ENCODE measurements around the gene SMIM33. TPM values are rescaled to one million over a fixed set of nuclear protein-coding genes. Genes with fewer than 3 reads are reported as not detected.
"Not testable (repeated sequence)": the region's sequence is repeated elsewhere in the genome, so short reads cannot be mapped to it uniquely, and the experiment has no call there.

Gene SMIM33
- total and polyA plus RNA-seq, 7 donors: 4.7 to 5.1 (median 4.8) TPM; not detected in 4

DNA sequence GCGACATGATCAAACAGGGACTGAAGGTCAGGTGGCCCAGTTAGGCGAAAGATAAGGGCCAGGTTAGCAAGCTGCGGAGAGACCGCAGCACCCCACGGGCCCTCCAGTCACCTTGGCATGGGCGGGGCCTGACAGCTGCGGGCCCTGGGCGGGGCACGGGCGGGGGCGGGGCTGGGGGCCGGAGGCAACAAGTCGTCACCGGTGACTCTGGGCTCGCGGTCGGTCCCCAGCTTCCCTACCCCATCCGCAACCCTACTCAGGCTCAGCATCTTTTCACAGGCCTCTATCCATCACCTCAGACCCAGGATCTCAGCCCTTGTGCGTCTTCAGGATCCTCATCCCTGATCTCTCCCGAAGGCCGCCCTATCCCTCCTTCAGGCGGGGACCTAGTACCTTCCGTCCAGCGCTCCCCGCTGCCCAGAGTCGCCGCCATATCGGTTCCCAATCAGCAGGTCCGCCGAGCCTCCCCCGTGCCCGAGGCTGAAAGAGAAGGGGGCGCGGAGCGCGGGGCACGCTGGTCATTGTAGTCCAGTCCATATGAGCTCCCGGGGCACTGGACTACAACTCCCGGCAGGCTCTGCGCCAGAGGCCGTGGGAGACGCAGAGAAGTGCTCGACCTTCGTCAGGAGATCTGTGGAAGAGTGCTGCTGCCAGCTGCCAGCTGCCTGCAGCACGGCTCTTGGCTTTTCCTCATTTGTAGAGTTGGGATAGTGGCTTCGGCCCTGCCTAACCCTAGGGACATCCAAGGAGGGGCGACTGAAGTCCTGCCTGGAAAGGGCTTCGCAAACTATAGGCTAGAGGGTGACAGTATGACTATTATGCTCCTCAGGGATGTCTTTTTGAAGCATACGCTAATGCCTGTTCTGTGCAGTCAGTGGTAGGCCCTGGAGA, 31.5 kb upstream of the SMIM33 start, which contains the start of gene DNAJC18:
TSS of gene DNAJC18 (minus strand) at position 513 of the 891 bp plus-strand sequence. CDS start at position 433, 80 bp downstream.
- whole genome bisulfite sequencing, 2 donors: 3 to 5% methylated on average over 49 of the region's 49 CpGs
- TF ChIP-seq POLR2A (IDR thresholded peaks at IDR 0.05) (no peak), POLR2AphosphoS5 (IDR thresholded peaks at IDR 0.05) (peak in 3 of 4 donors; percentile 53 to 87 (median 67)), EP300 (IDR thresholded peaks at IDR 0.05) (peak in 1 of 4 donors; percentile 7)
- TF ChIP-seq, protein P1, sequence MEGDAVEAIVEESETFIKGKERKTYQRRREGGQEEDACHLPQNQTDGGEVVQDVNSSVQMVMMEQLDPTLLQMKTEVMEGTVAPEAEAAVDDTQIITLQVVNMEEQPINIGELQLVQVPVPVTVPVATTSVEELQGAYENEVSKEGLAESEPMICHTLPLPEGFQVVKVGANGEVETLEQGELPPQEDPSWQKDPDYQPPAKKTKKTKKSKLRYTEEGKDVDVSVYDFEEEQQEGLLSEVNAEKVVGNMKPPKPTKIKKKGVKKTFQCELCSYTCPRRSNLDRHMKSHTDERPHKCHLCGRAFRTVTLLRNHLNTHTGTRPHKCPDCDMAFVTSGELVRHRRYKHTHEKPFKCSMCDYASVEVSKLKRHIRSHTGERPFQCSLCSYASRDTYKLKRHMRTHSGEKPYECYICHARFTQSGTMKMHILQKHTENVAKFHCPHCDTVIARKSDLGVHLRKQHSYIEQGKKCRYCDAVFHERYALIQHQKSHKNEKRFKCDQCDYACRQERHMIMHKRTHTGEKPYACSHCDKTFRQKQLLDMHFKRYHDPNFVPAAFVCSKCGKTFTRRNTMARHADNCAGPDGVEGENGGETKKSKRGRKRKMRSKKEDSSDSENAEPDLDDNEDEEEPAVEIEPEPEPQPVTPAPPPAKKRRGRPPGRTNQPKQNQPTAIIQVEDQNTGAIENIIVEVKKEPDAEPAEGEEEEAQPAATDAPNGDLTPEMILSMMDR (IDR thresholded peaks at IDR 0.05): no peak
- peaks cover 0 to 14% (median 12%) of the 10 kb centered on the region in 4 donors for H3K4me1 ChIP-seq
- no peaks in the 10 kb centered on the region for H3K27me3 ChIP-seq
- intact Hi-C loops (cut with DNase I): loop anchor here (5.0 kb wide), 1 partner anchor 78 kb away; no protein-coding TSS in a partner anchor
- peaks cover 0 to 23% (median 0%) of the 10 kb centered on the region in 4 donors for H3K36me3 ChIP-seq
- H3K4me3 ChIP-seq: peak within 1 kb of the TSS; percentile 61 to 91 (median 82)
- peak; percentile 97 for DNase-seq
- H3K9me3 ChIP-seq: no peaks in the 10 kb centered on the region
- H3K27ac ChIP-seq: peak within 1 kb of the TSS; percentile 81 to 95 (median 93)

DNA sequence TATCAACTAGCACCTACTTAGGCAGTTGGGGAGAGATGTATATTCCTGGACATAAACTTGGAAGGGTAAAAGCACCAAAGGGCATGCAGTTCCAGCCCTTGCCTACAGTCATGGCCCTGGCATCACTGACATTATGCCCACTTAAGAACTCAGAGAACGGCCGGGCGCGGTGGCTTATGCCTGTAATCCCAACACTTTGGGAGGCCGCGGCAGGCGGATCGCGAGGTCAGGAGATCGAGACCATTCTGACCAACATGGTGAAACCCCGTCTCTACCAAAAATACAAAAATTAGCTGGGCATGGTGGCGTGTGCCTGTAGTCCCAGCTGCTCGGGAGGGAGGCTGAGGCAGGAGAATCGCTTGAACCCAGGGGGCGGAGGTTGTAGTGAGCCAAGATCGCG, 30.4 kb upstream of the SMIM33 start:
- H3K27ac ChIP-seq: peak overlapping the region in 1 of 4 donors; percentile 95
- WGBS, 2 donors: 97 to 98% methylated on average over 17 of the region's 17 CpGs

GRCh38 chr5:139443831-139444453, 26.9 kb upstream of the SMIM33 start:
- Histone ChIP-seq H3K27me3 (no peaks in the 10 kb centered on the region), H3K4me3 (no peak overlapping the region), H3K9me3 (no peaks in the 10 kb centered on the region), H3K36me3 (no peaks in the 10 kb centered on the region), H3K4me1 (peaks cover 0 to 19% (median 10%) of the 10 kb centered on the region in 4 donors), H3K27ac (no peak overlapping the region)
- DNase-seq: peak; percentile 20
- intact Hi-C loops (cut with DNase I): no loop called here
- TF ChIP-seq, protein P1 (IDR thresholded peaks at IDR 0.05): no peak
- TF ChIP-seq POLR2AphosphoS5 (IDR thresholded peaks at IDR 0.05): no peak
- no peak for TF ChIP-seq EP300 (IDR thresholded peaks at IDR 0.05)
- WGBS, 2 donors: 63 to 77% methylated on average over 4 of the region's 4 CpGs

More for the DNA sequence above, 30.4 kb upstream of the SMIM33 start:
- H3K9me3 ChIP-seq; H3K4me3 ChIP-seq; DNase-seq; intact Hi-C loops (cut with DNase I); H3K27me3 ChIP-seq: not testable (repeated sequence)
- Histone ChIP-seq H3K36me3 (peaks cover 0 to 12% (median 0%) of the 10 kb centered on the region in 4 donors), H3K4me1 (peaks cover 0 to 18% (median 14%) of the 10 kb centered on the region in 4 donors)

GRCh38 chr5:139445325-139446170, 25.3 kb upstream of the SMIM33 start:
- Histone ChIP-seq H3K27ac (peak overlapping the region in 1 of 4 donors; percentile 33), H3K36me3 (no peaks in the 10 kb centered on the region), H3K27me3 (no peaks in the 10 kb centered on the region), H3K9me3 (no peaks in the 10 kb centered on the region), H3K4me3 (no peak overlapping the region), H3K4me1 (peaks cover 0 to 12% (median 5%) of the 10 kb centered on the region in 4 donors)
- DNase-seq: no peak
- intact Hi-C loops (cut with DNase I): no loop called here
- WGBS, 2 donors: 74 to 79% methylated on average over 7 of the region's 7 CpGs
- TF ChIP-seq POLR2A (IDR thresholded peaks at IDR 0.05) (no peak), EP300 (IDR thresholded peaks at IDR 0.05) (no peak), POLR2AphosphoS5 (IDR thresholded peaks at IDR 0.05) (no peak)
- TF ChIP-seq, protein P1 (IDR thresholded peaks at IDR 0.05): no peak

All from sigmoid colon (tissue), 7 donors.